MM.1S (cell line): Measurements from ENCODE around the gene FOXK1.

Experiments used
- DNase-seq: peaks from one replicate; pipeline ENCODE4 v3.0.0-alpha.2; 2015
- H2AFZ ChIP-seq: fragments of 300-600 bp; sonication (generic); 2 replicates; pipeline ENCODE4 v1.6.0; 2016; ENCODE audit warnings: antibody characterized with exemption, low read length
- H3F3A ChIP-seq: fragments of 300-600 bp; sonication (generic); 2 replicates; pipeline ENCODE4 v1.6.1; 2016; ENCODE audit warnings: mild to moderate bottlenecking, antibody characterized with exemption, low read length, moderate library complexity, mixed read lengths; ENCODE audit not compliant: insufficient read depth
- H3K27ac ChIP-seq: fragments of 300-600 bp; sonication (generic); 2 replicates; pipeline ENCODE4 v1.5.1; 2016; ENCODE audit warnings: mild to moderate bottlenecking, low read length
- H3K27me3 ChIP-seq: fragments of 300-600 bp; sonication (generic); replicated peaks from 2 replicates; pipeline ENCODE4 v1.6.0; 2016; ENCODE audit warnings: low read length; ENCODE audit not compliant: insufficient read depth
- H3K36me3 ChIP-seq: fragments of 300-600 bp; sonication (generic); replicated peaks from 2 replicates; pipeline ENCODE4 v1.6.1; 2016; ENCODE audit warnings: mild to moderate bottlenecking, low read length, mixed read lengths; ENCODE audit not compliant: insufficient read depth
- H3K4me1 ChIP-seq: fragments of 300-600 bp; sonication (generic); 2 replicates; pipeline ENCODE4 v1.6.1; 2016; ENCODE audit warnings: low read length, mixed read lengths
- H3K4me2 ChIP-seq: fragments of 300-600 bp; sonication (generic); 2 replicates; pipeline ENCODE4 v1.6.0; 2016; ENCODE audit warnings: low read depth, low read length
- H3K4me3 ChIP-seq: fragments of 300-600 bp; sonication (generic); 2 replicates; pipeline ENCODE4 v1.5.1; 2016; ENCODE audit warnings: low read length, mixed read lengths
- H3K79me2 ChIP-seq: fragments of 300-600 bp; sonication (generic); 2 replicates; pipeline ENCODE4 v1.6.1; 2016; ENCODE audit warnings: mixed run types, low read length, mixed read lengths
- H3K9ac ChIP-seq: fragments of 300-600 bp; sonication (generic); 2 replicates; pipeline ENCODE4 v1.6.1; 2016; ENCODE audit warnings: low read length, mixed read lengths
- H3K9me2 ChIP-seq: fragments of 300-600 bp; sonication (generic); replicated peaks from 2 replicates; pipeline ENCODE4 v1.6.1; 2016; ENCODE audit warnings: mild to moderate bottlenecking, low read length, mixed read lengths; ENCODE audit not compliant: insufficient read depth
- H3K9me3 ChIP-seq: fragments of 300-600 bp; sonication (generic); replicated peaks from 2 replicates; pipeline ENCODE4 v1.6.1; 2016; ENCODE audit warnings: mild to moderate bottlenecking, low read length, mixed read lengths; ENCODE audit not compliant: insufficient read depth
- H4K20me1 ChIP-seq: fragments of 300-600 bp; sonication (generic); 2 replicates; pipeline ENCODE4 v1.6.1; 2016; ENCODE audit warnings: mild to moderate bottlenecking, low read length, moderate library complexity, mixed read lengths; ENCODE audit not compliant: insufficient read depth
- EZH2 ChIP-seq: fragments of 300-600 bp; sonication (generic); optimal IDR thresholded peaks from 2 replicates; pipeline ENCODE3; 2017; ENCODE audit warnings: low read depth, mild to moderate bottlenecking, antibody characterized with exemption, low read length, mixed read lengths
- EZH2phosphoT487 ChIP-seq: fragments of 300-600 bp; sonication (generic); IDR thresholded peaks from 2 replicates; pipeline ENCODE4 v1.6.1; 2018; ENCODE audit warnings: antibody characterized with exemption, low read length
- TF ChIP-seq, protein P1 (sequence below): fragments of 300-600 bp; sonication (generic); IDR thresholded peaks from 2 replicates; pipeline ENCODE4 v1.5.1; 2016; ENCODE audit warnings: antibody characterized with exemption, low read length, mixed read lengths

FOXK1 gene

DNA sequence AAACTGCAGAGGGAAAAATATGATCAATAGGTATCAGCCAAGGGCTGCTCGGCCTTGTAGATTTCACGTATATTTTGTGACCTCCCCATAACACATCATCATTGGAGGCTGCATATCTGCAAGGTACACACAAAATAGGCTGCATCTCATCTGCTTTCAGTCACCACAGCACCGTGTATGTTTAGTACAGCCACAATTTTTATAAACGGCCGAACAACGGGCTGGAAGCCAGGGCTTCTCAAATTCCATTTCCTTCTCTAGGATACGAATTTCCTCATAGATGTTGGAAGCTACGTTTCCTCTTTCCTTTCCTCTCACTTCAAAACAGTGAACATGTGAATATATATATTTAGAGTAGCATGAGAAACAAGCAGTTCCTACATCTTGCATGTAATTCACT lies 20.2 kb upstream of the FOXK1 start:
- Histone ChIP-seq H3K27me3 (no peaks in the 10 kb centered on the region), H3K36me3 (no peaks in the 10 kb centered on the region), H3K4me1 (no peaks in the 10 kb centered on the region), H3K9me2 (no peaks in the 10 kb centered on the region), H3K4me2 (no peak overlapping the region), H3K4me3 (no peak overlapping the region), H2AFZ (no peak overlapping the region), H4K20me1 (no peaks in the 10 kb centered on the region), H3K9ac (no peak overlapping the region), H3K27ac (no peak overlapping the region), H3F3A (no peaks in the 10 kb centered on the region), H3K79me2 (no peaks in the 10 kb centered on the region), H3K9me3 (no peaks in the 10 kb centered on the region)
- DNase-seq, result no peak
- no peak for TF ChIP-seq EZH2phosphoT487
- no peak for TF ChIP-seq EZH2
- TF ChIP-seq, protein P1, sequence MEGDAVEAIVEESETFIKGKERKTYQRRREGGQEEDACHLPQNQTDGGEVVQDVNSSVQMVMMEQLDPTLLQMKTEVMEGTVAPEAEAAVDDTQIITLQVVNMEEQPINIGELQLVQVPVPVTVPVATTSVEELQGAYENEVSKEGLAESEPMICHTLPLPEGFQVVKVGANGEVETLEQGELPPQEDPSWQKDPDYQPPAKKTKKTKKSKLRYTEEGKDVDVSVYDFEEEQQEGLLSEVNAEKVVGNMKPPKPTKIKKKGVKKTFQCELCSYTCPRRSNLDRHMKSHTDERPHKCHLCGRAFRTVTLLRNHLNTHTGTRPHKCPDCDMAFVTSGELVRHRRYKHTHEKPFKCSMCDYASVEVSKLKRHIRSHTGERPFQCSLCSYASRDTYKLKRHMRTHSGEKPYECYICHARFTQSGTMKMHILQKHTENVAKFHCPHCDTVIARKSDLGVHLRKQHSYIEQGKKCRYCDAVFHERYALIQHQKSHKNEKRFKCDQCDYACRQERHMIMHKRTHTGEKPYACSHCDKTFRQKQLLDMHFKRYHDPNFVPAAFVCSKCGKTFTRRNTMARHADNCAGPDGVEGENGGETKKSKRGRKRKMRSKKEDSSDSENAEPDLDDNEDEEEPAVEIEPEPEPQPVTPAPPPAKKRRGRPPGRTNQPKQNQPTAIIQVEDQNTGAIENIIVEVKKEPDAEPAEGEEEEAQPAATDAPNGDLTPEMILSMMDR, result no peak

- no peaks in the 10 kb centered on the region for H3K79me2 ChIP-seq
- no peaks in the 10 kb centered on the region for H3K27me3 ChIP-seq
- H3F3A ChIP-seq, result no peaks in the 10 kb centered on the region
- DNase-seq, result no peak
- no peak overlapping the region for H3K4me3 ChIP-seq
- H3K4me2 ChIP-seq, result no peak overlapping the region
- no peaks in the 10 kb centered on the region for H3K36me3 ChIP-seq
- H3K9me3 ChIP-seq, result no peaks in the 10 kb centered on the region
- H3K4me1 ChIP-seq, result no peaks in the 10 kb centered on the region
- no peaks in the 10 kb centered on the region for H3K9me2 ChIP-seq
- H3K9ac ChIP-seq, result no peak overlapping the region
- no peak overlapping the region for H3K27ac ChIP-seq
- no peak overlapping the region for H2AFZ ChIP-seq
- TF ChIP-seq EZH2 (no peak), EZH2phosphoT487 (no peak)
- TF ChIP-seq, protein P1, result no peak
- no peaks in the 10 kb centered on the region for H4K20me1 ChIP-seq
Measured at GRCh38 chr7:4663239-4664018, 18.7 kb upstream of the FOXK1 start.

DNA sequence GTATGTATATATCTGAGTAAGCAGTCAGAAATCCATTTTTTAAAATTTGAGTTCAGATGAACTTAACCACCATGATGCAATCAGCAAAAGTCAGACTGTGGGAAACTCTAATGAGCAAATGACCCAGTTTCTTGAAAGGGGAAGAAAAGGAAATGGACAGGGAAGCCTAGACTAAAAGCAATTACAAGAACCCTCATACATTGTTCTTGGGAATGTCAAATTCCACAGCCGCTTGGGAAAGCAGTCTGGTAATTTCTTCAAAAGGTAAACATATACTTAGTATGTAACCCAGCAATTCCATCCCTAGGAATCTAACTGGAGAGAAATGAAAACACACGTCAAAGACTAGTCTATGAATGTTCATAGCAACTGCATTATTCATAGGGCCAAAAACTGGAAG lies 16.4 kb upstream of the FOXK1 start:
- H3K36me3 ChIP-seq, result no peaks in the 10 kb centered on the region
- H3K27me3 ChIP-seq, result no peaks in the 10 kb centered on the region
- DNase-seq, result no peak
- H4K20me1 ChIP-seq, result no peaks in the 10 kb centered on the region
- H3K4me3 ChIP-seq, result no peak overlapping the region
- H3K9me3 ChIP-seq, result no peaks in the 10 kb centered on the region
- no peak overlapping the region for H3K9ac ChIP-seq
- no peak overlapping the region for H2AFZ ChIP-seq
- no peaks in the 10 kb centered on the region for H3F3A ChIP-seq
- H3K79me2 ChIP-seq, result no peaks in the 10 kb centered on the region
- no peak overlapping the region for H3K4me2 ChIP-seq
- no peaks in the 10 kb centered on the region for H3K9me2 ChIP-seq
- no peak overlapping the region for H3K27ac ChIP-seq
- TF ChIP-seq EZH2phosphoT487 (no peak), EZH2 (no peak)
- TF ChIP-seq, protein P1, result no peak
- no peaks in the 10 kb centered on the region for H3K4me1 ChIP-seq
